Neural progenitor cell (in vitro differentiated cells): ENCODE measurements around the gene TDRKH. TPM values are rescaled to one million over a fixed set of nuclear protein-coding genes. Genes with fewer than 3 reads are reported as not detected.

Experiments
- DNase-seq: peaks from one replicate; pipeline ENCODE4 v3.0.0-alpha.2; 2016; ENCODE audit warnings: low spot score
- H2AFZ ChIP-seq: fragments of 200-600 bp; sonication (generic); replicated peaks from 2 replicates; pipeline ENCODE4 v1.6.1; 2016; ENCODE audit warnings: antibody characterized with exemption
- H3F3A ChIP-seq: fragments of 200-600 bp; sonication (generic); 2 replicates; pipeline ENCODE4 v1.6.1; 2016; ENCODE audit warnings: antibody characterized with exemption, low read depth
- H3K27ac ChIP-seq: fragments of 200-600 bp; sonication (generic); 2 replicates; pipeline ENCODE4 v1.5.1; 2016; ENCODE audit warnings: mild to moderate bottlenecking
- H3K27me3 ChIP-seq: fragments of 200-600 bp; sonication (generic); 2 replicates; pipeline ENCODE4 v1.6.1; 2016; ENCODE audit warnings: mild to moderate bottlenecking, moderate library complexity
- H3K36me3 ChIP-seq: fragments of 200-600 bp; sonication (generic); 2 replicates; pipeline ENCODE4 v1.5.1; 2016
- H3K4me1 ChIP-seq: fragments of 200-600 bp; sonication (generic); 2 replicates; pipeline ENCODE4 v1.6.1; 2016; ENCODE audit warnings: mixed run types
- H3K4me2 ChIP-seq: fragments of 200-600 bp; sonication (generic); 2 replicates; pipeline ENCODE4 v1.6.1; 2016
- H3K4me3 ChIP-seq: fragments of 200-600 bp; sonication (generic); 2 replicates; pipeline ENCODE4 v1.5.1; 2016
- H3K79me2 ChIP-seq: fragments of 200-600 bp; sonication (generic); 2 replicates; pipeline ENCODE4 v1.6.1; 2016; ENCODE audit warnings: low read depth
- H3K9ac ChIP-seq: fragments of 200-600 bp; sonication (generic); 2 replicates; pipeline ENCODE4 v1.6.1; 2016
- H3K9me3 ChIP-seq: fragments of 200-600 bp; sonication (generic); 2 replicates; pipeline ENCODE4 v1.5.1; 2016; ENCODE audit warnings: low read depth
- H4K20me1 ChIP-seq: fragments of 200-600 bp; sonication (generic); 2 replicates; pipeline ENCODE4 v1.6.1; 2016; ENCODE audit warnings: low read depth
- H3K27ac Mint-ChIP-seq: 3 replicates; pipeline ENCODE4 v1.8.0; 2021; ENCODE audit warnings: mixed read lengths
- H3K27me3 Mint-ChIP-seq: 2 replicates; pipeline ENCODE4 v1.8.0; 2022; ENCODE audit warnings: low read depth, mild to moderate bottlenecking, inconsistent platforms, moderate library complexity, mixed read lengths; ENCODE audit not compliant: insufficient read depth
- H3K36me3 Mint-ChIP-seq: 3 replicates; pipeline ENCODE4 v1.8.0; 2021; ENCODE audit warnings: mixed read lengths
- H3K4me1 Mint-ChIP-seq: 3 replicates; pipeline ENCODE4 v1.8.0; 2021; ENCODE audit warnings: mixed read lengths
- H3K4me3 Mint-ChIP-seq: 3 replicates; pipeline ENCODE4 v1.8.0; 2021; ENCODE audit warnings: mild to moderate bottlenecking, moderate library complexity, mixed read lengths
- H3K9me3 Mint-ChIP-seq: 3 replicates; pipeline ENCODE4 v1.8.0; 2020; ENCODE audit warnings: mixed read lengths
- CTCF ChIP-seq: fragments of 200-600 bp; sonication (generic); IDR thresholded peaks from 2 replicates; pipeline ENCODE4 v1.5.1; 2017; ENCODE audit warnings: antibody characterized with exemption, mild to moderate bottlenecking
- EZH2 ChIP-seq: fragments of 200-600 bp; sonication (generic); IDR thresholded peaks from 2 replicates; pipeline ENCODE4 v1.6.1; 2017; ENCODE audit warnings: antibody characterized with exemption, mild to moderate bottlenecking, moderate library complexity
- EZH2phosphoT487 ChIP-seq: fragments of 200-600 bp; sonication (generic); IDR thresholded peaks from 2 replicates; pipeline ENCODE4 v1.6.1; 2017; ENCODE audit warnings: antibody characterized with exemption
- total RNA-seq: library from RNA; depleted of rRNA; stranded (reverse); fragments of >200 nt; gene quantifications from 2 replicates; pipeline ENCODE4 v1.2.3, GENCODE V29; 2015; ENCODE audit warnings: low replicate concordance

TDRKH gene
- total RNA-seq, 1 donor from 2014 or later = 26.3 TPM

- H3K4me3 Mint-ChIP-seq = no peak overlapping the region
- Histone ChIP-seq H4K20me1 (no peaks in the 10 kb centered on the region), H3K79me2 (no peaks in the 10 kb centered on the region), H3K36me3 (no peaks in the 10 kb centered on the region), H3K4me1 (peaks cover 6% of the 10 kb centered on the region), H3K4me3 (no peak overlapping the region), H3K27ac (no peak overlapping the region), H3K9ac (no peak overlapping the region), H3K9me3 (no peaks in the 10 kb centered on the region), H2AFZ (no peak overlapping the region), H3K27me3 (no peaks in the 10 kb centered on the region), H3K4me2 (no peak overlapping the region), H3F3A (peaks cover 6% of the 10 kb centered on the region)
- TF ChIP-seq EZH2phosphoT487 (no peak), CTCF (no peak), EZH2 (no peak)
- no peaks in the 10 kb centered on the region for H3K36me3 Mint-ChIP-seq
- no peaks in the 10 kb centered on the region for H3K9me3 Mint-ChIP-seq
- H3K27ac Mint-ChIP-seq = no peak overlapping the region
- no peak for DNase-seq
- peaks cover 8% of the 10 kb centered on the region for H3K27me3 Mint-ChIP-seq
- H3K4me1 Mint-ChIP-seq = peaks cover 10% of the 10 kb centered on the region
Observed at GRCh38 chr1:151803915-151804314, 13.6 kb upstream of the TDRKH start.

DNA sequence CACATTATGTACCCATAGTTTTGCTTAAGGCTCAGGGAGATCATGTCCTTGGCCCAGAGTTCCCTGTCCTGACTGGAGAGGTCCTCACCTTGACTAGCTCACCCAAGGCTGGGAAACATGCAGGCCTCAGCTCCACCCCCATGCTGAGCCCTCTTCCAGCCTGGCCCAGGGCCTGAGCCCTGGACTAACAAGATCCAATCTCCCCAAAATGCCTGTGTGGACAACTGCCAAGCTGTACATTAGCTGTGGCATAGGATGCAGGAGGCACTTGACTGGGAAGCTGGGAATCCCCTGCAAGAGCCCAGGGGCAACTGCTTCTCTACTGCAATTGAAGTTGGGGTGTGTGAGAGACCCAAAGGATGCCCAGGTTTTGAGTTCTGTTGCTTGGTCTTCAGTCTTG, 12.9 kb upstream of the TDRKH start:
- Histone ChIP-seq H3K27ac (no peak overlapping the region), H2AFZ (no peak overlapping the region), H3K36me3 (no peaks in the 10 kb centered on the region), H3K79me2 (no peaks in the 10 kb centered on the region), H3K9ac (no peak overlapping the region), H4K20me1 (no peaks in the 10 kb centered on the region), H3K9me3 (no peaks in the 10 kb centered on the region), H3K4me1 (peaks cover 10% of the 10 kb centered on the region), H3K4me3 (no peak overlapping the region), H3K27me3 (no peaks in the 10 kb centered on the region), H3F3A (peaks cover 10% of the 10 kb centered on the region), H3K4me2 (no peak overlapping the region)
- DNase-seq = no peak
- Mint-ChIP-seq H3K9me3 (no peaks in the 10 kb centered on the region), H3K4me3 (no peak overlapping the region), H3K4me1 (peaks cover 15% of the 10 kb centered on the region), H3K27ac (no peak overlapping the region), H3K36me3 (no peaks in the 10 kb centered on the region), H3K27me3 (peaks cover 8% of the 10 kb centered on the region)
- TF ChIP-seq EZH2phosphoT487 = no peak
- no peak for TF ChIP-seq CTCF
- no peak for TF ChIP-seq EZH2

GRCh38 chr1:151802372-151802771, 12.1 kb upstream of the TDRKH start:
- H3K9ac ChIP-seq = no peak overlapping the region
- no peak for DNase-seq
- Mint-ChIP-seq H3K27ac (no peak overlapping the region), H3K4me3 (no peak overlapping the region), H3K9me3 (no peaks in the 10 kb centered on the region), H3K4me1 (peaks cover 15% of the 10 kb centered on the region), H3K36me3 (no peaks in the 10 kb centered on the region), H3K27me3 (peaks cover 8% of the 10 kb centered on the region)
- no peak overlapping the region for H3K4me2 ChIP-seq
- H3F3A ChIP-seq = peaks cover 10% of the 10 kb centered on the region
- H3K4me3 ChIP-seq = no peak overlapping the region
- H3K9me3 ChIP-seq = no peaks in the 10 kb centered on the region
- H3K27ac ChIP-seq = no peak overlapping the region
- H4K20me1 ChIP-seq = no peaks in the 10 kb centered on the region
- no peaks in the 10 kb centered on the region for H3K36me3 ChIP-seq
- H3K4me1 ChIP-seq = peaks cover 10% of the 10 kb centered on the region
- H2AFZ ChIP-seq = no peak overlapping the region
- no peaks in the 10 kb centered on the region for H3K27me3 ChIP-seq
- TF ChIP-seq CTCF = no peak
- TF ChIP-seq EZH2 = no peak
- TF ChIP-seq EZH2phosphoT487 = no peak
- no peaks in the 10 kb centered on the region for H3K79me2 ChIP-seq

DNA sequence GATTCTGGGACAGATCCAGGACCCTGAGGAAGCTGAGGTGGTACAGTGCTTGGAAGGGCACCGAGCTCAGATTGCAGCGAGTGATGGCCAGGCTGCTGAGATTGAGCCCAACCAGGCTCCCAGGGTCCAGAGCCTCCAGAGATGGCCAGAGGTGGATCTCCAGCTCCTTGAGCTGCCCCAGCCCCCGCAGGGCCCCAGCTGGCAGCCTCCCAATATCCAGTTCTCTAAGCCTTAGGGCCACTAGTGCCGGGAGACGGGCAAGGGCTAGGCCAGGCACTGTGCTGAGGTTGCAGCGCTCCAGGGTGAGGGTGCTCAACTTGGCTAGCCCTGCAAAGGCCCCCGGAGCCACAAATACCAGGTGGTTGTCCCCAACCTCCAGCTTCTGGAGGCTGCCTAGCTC, 11.5 kb upstream of the TDRKH start:
- Mint-ChIP-seq H3K9me3 (no peaks in the 10 kb centered on the region), H3K4me3 (no peak overlapping the region), H3K27me3 (peaks cover 8% of the 10 kb centered on the region), H3K4me1 (peaks cover 15% of the 10 kb centered on the region), H3K27ac (no peak overlapping the region), H3K36me3 (no peaks in the 10 kb centered on the region)
- Histone ChIP-seq H3K9ac (no peak overlapping the region), H3K36me3 (no peaks in the 10 kb centered on the region), H3K79me2 (no peaks in the 10 kb centered on the region), H2AFZ (no peak overlapping the region), H3K27ac (no peak overlapping the region), H3K9me3 (no peaks in the 10 kb centered on the region), H3K4me2 (no peak overlapping the region), H3F3A (peaks cover 10% of the 10 kb centered on the region), H3K27me3 (no peaks in the 10 kb centered on the region), H3K4me1 (peaks cover 10% of the 10 kb centered on the region), H3K4me3 (no peak overlapping the region), H4K20me1 (no peaks in the 10 kb centered on the region)
- TF ChIP-seq EZH2 = no peak
- TF ChIP-seq EZH2phosphoT487 = no peak
- TF ChIP-seq CTCF = no peak
- DNase-seq = no peak
